SK-N-SH (cell line): ENCODE data around the gene CRB1. TPM values are rescaled to one million over a fixed set of nuclear protein-coding genes. Genes with fewer than 3 reads are reported as not detected.

ENCODE experiments used
- CTCF ChIA-PET: fragments of 300-600, 350-600 bp; formaldehyde crosslinking; extraction: SDS; loops from one replicate; lab custom pipeline; 2021; lab: Yijun Ruan, JAX
- POLR2A ChIA-PET: fragments of 350-600 bp; sonication (Branson Sonifier 250); formaldehyde crosslinking; extraction: SDS; loops from one replicate; lab custom pipeline; 2020; ENCODE audit warnings: antibody characterized with exemption, inconsistent platforms; lab: Yijun Ruan, JAX
- DNase-seq: peaks from one replicate; pipeline ENCODE4 v3.0.0; 2012
- H2AFZ ChIP-seq: fragments of 200-600 bp; sonication (generic); 2 replicates; pipeline ENCODE4 v1.8.1; 2016; ENCODE audit warnings: antibody characterized with exemption, mild to moderate bottlenecking, low read depth
- H3F3A ChIP-seq: fragments of 200-600 bp; sonication (generic); replicated peaks from 2 replicates; pipeline ENCODE3; 2016; ENCODE audit warnings: antibody characterized with exemption, mild to moderate bottlenecking; ENCODE audit not compliant: insufficient read depth
- H3K27ac ChIP-seq, 2 experiments: fragments of 200-500 bp in 1 of 2; fragments of 200-600 bp in 1 of 2; sonication (Bioruptor generic) in 1 of 2; sonication (generic), shearing (Covaris generic) in 1 of 2; 2 replicates each; pipeline versions ENCODE4 v1.5.1 to v1.6.1; 2014 to 2016; ENCODE audit warnings: low read depth in 2 of 2, inconsistent platforms in 1 of 2, low read length in 1 of 2, mild to moderate bottlenecking in 1 of 2, mixed read lengths in 1 of 2
- H3K27me3 ChIP-seq: fragments of 200-600 bp; sonication (generic), shearing (Covaris generic); 2 replicates; pipeline ENCODE4 v1.6.1; 2016; ENCODE audit warnings: mixed run types; ENCODE audit not compliant: insufficient read depth
- H3K36me3 ChIP-seq, 2 experiments: fragments of 200-500 bp in 1 of 2; fragments of 200-600 bp in 1 of 2; sonication (Bioruptor generic) in 1 of 2; sonication (generic) in 1 of 2; replicated peaks in 1 of 2; 2 replicates each; pipeline versions ENCODE3 to v1.5.1; 2014 to 2016; ENCODE audit warnings: low read length in 1 of 2, mild to moderate bottlenecking in 1 of 2; ENCODE audit not compliant: insufficient read depth in 2 of 2, control insufficient read depth in 1 of 2
- H3K4me1 ChIP-seq, 2 experiments: fragments of 200-500 bp in 1 of 2; fragments of 200-600 bp in 1 of 2; sonication (Bioruptor generic) in 1 of 2; sonication (generic), shearing (Covaris generic) in 1 of 2; 2 replicates each; pipeline versions ENCODE4 v1.5.1 to v1.6.1; 2014 to 2016; ENCODE audit warnings: low read depth in 1 of 2, low read length in 1 of 2, mixed run types in 1 of 2; ENCODE audit not compliant: insufficient read depth in 2 of 2, control insufficient read depth in 1 of 2
- H3K4me2 ChIP-seq: fragments of 200-600 bp; sonication (generic), shearing (Covaris generic); 2 replicates; pipeline ENCODE4 v1.6.1; 2017; ENCODE audit warnings: mixed run types
- H3K4me3 ChIP-seq, 2 experiments: fragments of 200-500 bp in 1 of 2; fragments of 200-600 bp in 1 of 2; sonication (Bioruptor generic) in 1 of 2; sonication (generic), shearing (Covaris generic) in 1 of 2; 2 replicates each; pipeline versions ENCODE4 v1.5.1 to v1.8.1; 2014 to 2016; ENCODE audit warnings: low read depth in 2 of 2, inconsistent platforms in 1 of 2, low read length in 1 of 2, mild to moderate bottlenecking in 1 of 2, mixed read lengths in 1 of 2, moderate library complexity in 1 of 2
- H3K79me2 ChIP-seq: fragments of 200-600 bp; sonication (generic); 2 replicates; pipeline ENCODE4 v1.8.1; 2017; ENCODE audit warnings: mild to moderate bottlenecking; ENCODE audit not compliant: insufficient read depth
- H3K9ac ChIP-seq: fragments of 200-600 bp; sonication (generic); 2 replicates; pipeline ENCODE4 v1.6.1; 2017; ENCODE audit warnings: mixed run types
- H3K9me2 ChIP-seq: fragments of 200-600 bp; sonication (generic); 2 replicates; pipeline ENCODE4 v1.6.1; 2017; ENCODE audit warnings: mixed run types
- H3K9me3 ChIP-seq: fragments of 200-600 bp; sonication (generic); 2 replicates; pipeline ENCODE4 v1.6.1; 2017; ENCODE audit warnings: mixed run types, mild to moderate bottlenecking, moderate library complexity
- H4K20me1 ChIP-seq: fragments of 200-600 bp; sonication (generic); 2 replicates; pipeline ENCODE4 v1.6.1; 2017; ENCODE audit warnings: mild to moderate bottlenecking, mixed run types; ENCODE audit not compliant: insufficient read depth
- CHD2 ChIP-seq: fragments of 150-350 bp; IDR thresholded peaks from 2 replicates; pipeline ENCODE4 v1.6.1; 2018; ENCODE audit warnings: low read length; ENCODE audit not compliant: partially characterized antibody
- FOSL2 ChIP-seq: IDR thresholded peaks from 2 replicates; pipeline ENCODE4 v1.4.0; 2012; ENCODE audit warnings: low read depth, mild to moderate bottlenecking, moderate library complexity, borderline replicate concordance
- GABPA ChIP-seq: IDR thresholded peaks from 2 replicates; pipeline ENCODE4 v1.4.0; 2012; ENCODE audit warnings: low read depth, mild to moderate bottlenecking
- GATA2 ChIP-seq: sonication (generic); formaldehyde crosslinking; IDR thresholded peaks from 2 replicates; pipeline ENCODE4 v1.5.0; 2020; ENCODE audit warnings: mild to moderate bottlenecking, missing genetic modification reagents
- IRF3 ChIP-seq: fragments of 150-350 bp; IDR thresholded peaks from 2 replicates; pipeline ENCODE4 v1.6.1; 2016; ENCODE audit warnings: mild to moderate bottlenecking, low read depth, low read length
- JUND ChIP-seq: IDR thresholded peaks from 2 replicates; pipeline ENCODE4 v1.4.0; 2012
- MAX ChIP-seq: IDR thresholded peaks from 2 replicates; pipeline ENCODE4 v1.4.0; 2012; ENCODE audit warnings: low read depth
- MEF2A ChIP-seq: IDR thresholded peaks from 2 replicates; pipeline ENCODE4 v1.4.0; 2012; ENCODE audit warnings: low read depth, borderline replicate concordance
- NFIC ChIP-seq: IDR thresholded peaks from 2 replicates; pipeline ENCODE4 v1.4.0; 2012; ENCODE audit warnings: borderline replicate concordance
- NRF1 ChIP-seq: IDR thresholded peaks from 2 replicates; pipeline ENCODE4 v1.6.1; 2012; ENCODE audit warnings: low read depth, mild to moderate bottlenecking, low read length
- REST ChIP-seq: IDR thresholded peaks from 2 replicates; pipeline ENCODE4 v1.6.1; 2012; ENCODE audit warnings: mild to moderate bottlenecking, low read depth, low read length, moderate library complexity
- RFX5 ChIP-seq: IDR thresholded peaks from 2 replicates; pipeline ENCODE4 v1.6.1; 2012; ENCODE audit warnings: mild to moderate bottlenecking, improper control_type of control experiment, low read length
- SMC3 ChIP-seq: IDR thresholded peaks from 2 replicates; pipeline ENCODE4 v1.6.1; 2012; ENCODE audit warnings: low read depth, low read length, improper control_type of control experiment
- TAF1 ChIP-seq: IDR thresholded peaks from 2 replicates; pipeline ENCODE4 v1.6.1; 2012; ENCODE audit warnings: low read depth, mild to moderate bottlenecking, low read length, moderate library complexity, borderline replicate concordance
- TCF12 ChIP-seq: IDR thresholded peaks from 2 replicates; pipeline ENCODE4 v1.4.0; 2012
- YY1 ChIP-seq: IDR thresholded peaks from 2 replicates; pipeline ENCODE4 v1.4.0; 2012; ENCODE audit warnings: low read depth, mild to moderate bottlenecking
- ZBTB33 ChIP-seq: IDR thresholded peaks from 2 replicates; pipeline ENCODE4 v1.4.0; 2012; ENCODE audit warnings: low read depth, borderline replicate concordance
- WGBS: methylation state at CpG from one replicate; pipeline ENCODE4 v1.1.6; 2017; ENCODE audit warnings: low lambda C conversion rate; 5-methylcytosine and 5-hydroxymethylcytosine counted together
- polyA plus RNA-seq, 3 experiments: library from polyadenylated mRNA; depleted of rRNA; stranded (reverse); fragments of >200 nt; gene quantifications; 2 replicates each; pipeline ENCODE4 v1.2.3, GENCODE V29; 2012
- TF ChIP-seq, protein P1 (sequence below): fragments of 150-350 bp; IDR thresholded peaks from 2 replicates; pipeline ENCODE4 v1.6.1; 2017; ENCODE audit warnings: antibody characterized with exemption, low read length, low read depth, borderline replicate concordance
- TF ChIP-seq, protein P2 (sequence below): fragments of 200-600 bp; sonication (generic); IDR thresholded peaks from 2 replicates; pipeline ENCODE4 v1.6.1; 2017; ENCODE audit warnings: antibody characterized with exemption, mild to moderate bottlenecking, moderate library complexity

Gene CRB1
- polyA plus RNA-seq, 1 of the 3 experiments (the other 2 are of a cell fraction) = 0.13 TPM

DNA sequence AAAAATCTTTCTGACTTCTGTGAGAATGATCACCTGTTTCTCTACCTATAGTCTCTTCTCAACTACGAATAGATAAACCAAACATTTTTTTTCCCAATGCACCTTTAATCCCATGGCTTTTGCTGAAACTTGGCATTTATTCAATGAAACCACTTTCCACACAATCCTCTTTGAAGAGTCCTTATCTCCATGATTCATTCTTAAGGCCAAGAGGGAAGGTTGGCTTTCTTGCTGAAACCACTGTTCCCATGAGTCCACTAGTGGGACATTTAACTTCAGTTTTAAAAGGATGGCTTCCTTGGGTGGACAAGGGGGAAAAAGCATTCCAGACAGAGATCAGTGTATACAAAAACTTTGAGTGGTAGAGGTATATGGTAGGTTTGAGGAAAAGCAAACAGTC lies 73.6 kb downstream of the CRB1 start:
- H3K9ac ChIP-seq = no peak overlapping the region
- POLR2A ChIA-PET = no interaction called here
- DNase-seq = no peak
- WGBS = 69% methylated on average over 1 of the region's 1 CpG
- no peak overlapping the region for H2AFZ ChIP-seq
- H3K79me2 ChIP-seq = no peaks in the 10 kb centered on the region
- no peaks in the 10 kb centered on the region for H4K20me1 ChIP-seq
- TF ChIP-seq ZBTB33 (no peak), NFIC (no peak), YY1 (no peak), TCF12 (no peak), FOSL2 (no peak), TAF1 (no peak), REST (no peak), SMC3 (no peak), IRF3 (no peak), JUND (no peak), MEF2A (no peak), CHD2 (no peak), GATA2 (CRISPR knock-in tag) (no peak), MAX (no peak), NRF1 (no peak), RFX5 (no peak), GABPA (no peak)
- TF ChIP-seq, protein P1, sequence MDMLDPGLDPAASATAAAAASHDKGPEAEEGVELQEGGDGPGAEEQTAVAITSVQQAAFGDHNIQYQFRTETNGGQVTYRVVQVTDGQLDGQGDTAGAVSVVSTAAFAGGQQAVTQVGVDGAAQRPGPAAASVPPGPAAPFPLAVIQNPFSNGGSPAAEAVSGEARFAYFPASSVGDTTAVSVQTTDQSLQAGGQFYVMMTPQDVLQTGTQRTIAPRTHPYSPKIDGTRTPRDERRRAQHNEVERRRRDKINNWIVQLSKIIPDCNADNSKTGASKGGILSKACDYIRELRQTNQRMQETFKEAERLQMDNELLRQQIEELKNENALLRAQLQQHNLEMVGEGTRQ = no peak
- TF ChIP-seq, protein P2, sequence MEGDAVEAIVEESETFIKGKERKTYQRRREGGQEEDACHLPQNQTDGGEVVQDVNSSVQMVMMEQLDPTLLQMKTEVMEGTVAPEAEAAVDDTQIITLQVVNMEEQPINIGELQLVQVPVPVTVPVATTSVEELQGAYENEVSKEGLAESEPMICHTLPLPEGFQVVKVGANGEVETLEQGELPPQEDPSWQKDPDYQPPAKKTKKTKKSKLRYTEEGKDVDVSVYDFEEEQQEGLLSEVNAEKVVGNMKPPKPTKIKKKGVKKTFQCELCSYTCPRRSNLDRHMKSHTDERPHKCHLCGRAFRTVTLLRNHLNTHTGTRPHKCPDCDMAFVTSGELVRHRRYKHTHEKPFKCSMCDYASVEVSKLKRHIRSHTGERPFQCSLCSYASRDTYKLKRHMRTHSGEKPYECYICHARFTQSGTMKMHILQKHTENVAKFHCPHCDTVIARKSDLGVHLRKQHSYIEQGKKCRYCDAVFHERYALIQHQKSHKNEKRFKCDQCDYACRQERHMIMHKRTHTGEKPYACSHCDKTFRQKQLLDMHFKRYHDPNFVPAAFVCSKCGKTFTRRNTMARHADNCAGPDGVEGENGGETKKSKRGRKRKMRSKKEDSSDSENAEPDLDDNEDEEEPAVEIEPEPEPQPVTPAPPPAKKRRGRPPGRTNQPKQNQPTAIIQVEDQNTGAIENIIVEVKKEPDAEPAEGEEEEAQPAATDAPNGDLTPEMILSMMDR = no peak
- CTCF ChIA-PET = interaction anchor here (2.5 kb wide), 1 partner anchor 15 kb away, joined by 10 read pairs; no protein-coding TSS in a partner anchor
- no peak overlapping the region for H3K4me3 ChIP-seq
- H3K36me3 ChIP-seq = no peaks in the 10 kb centered on the region
- H3K9me3 ChIP-seq = no peaks in the 10 kb centered on the region
- H3K27ac ChIP-seq = no peak overlapping the region; a peak in 1 of 4 replicates
- peaks cover 0 to 7% of the 10 kb centered on the region in 2 experiments; a peak in 2 of 4 replicates for H3K4me1 ChIP-seq
- no peaks in the 10 kb centered on the region for H3K27me3 ChIP-seq
- H3K9me2 ChIP-seq = no peaks in the 10 kb centered on the region
- peaks cover 3% of the 10 kb centered on the region for H3F3A ChIP-seq
- no peak overlapping the region for H3K4me2 ChIP-seq
